OCI-LY3 (cell line): Measurements from ENCODE around the gene PID1.

Source experiments
- H2AFZ ChIP-seq: fragments of 200-600, 300-600 bp; shearing (Covaris generic); 2 replicates; pipeline ENCODE4 v1.6.0; 2014; ENCODE audit warnings: antibody characterized with exemption, low read depth, low read length
- H3K27ac ChIP-seq: fragments of 200-600, 300-600 bp; sonication (generic); 2 replicates; pipeline ENCODE4 v1.5.1; 2014; ENCODE audit warnings: mild to moderate bottlenecking, low read length, moderate library complexity, mixed read lengths
- H3K27me3 ChIP-seq: fragments of 200-600, 300-600 bp; sonication (generic); 2 replicates; pipeline ENCODE4 v1.6.1; 2014; ENCODE audit warnings: low read depth, low read length, mixed read lengths
- H3K36me3 ChIP-seq: fragments of 200-600, 300-600 bp; sonication (generic); replicated peaks from 2 replicates; pipeline ENCODE3; 2014; ENCODE audit warnings: low read depth, low read length, mixed read lengths
- H3K4me1 ChIP-seq: fragments of 300-600, 200-600 bp; sonication (generic); 2 replicates; pipeline ENCODE4 v1.6.1; 2014; ENCODE audit warnings: low read length, mixed read lengths
- H3K4me2 ChIP-seq: fragments of 200-600, 300-600 bp; sonication (generic); 2 replicates; pipeline ENCODE4 v1.6.1; 2014; ENCODE audit warnings: low read length, mixed read lengths
- H3K4me3 ChIP-seq: fragments of 300-600, 200-600 bp; sonication (generic); 2 replicates; pipeline ENCODE4 v1.5.1; 2014; ENCODE audit warnings: antibody characterized with exemption, mild to moderate bottlenecking, low read length, moderate library complexity
- H3K79me2 ChIP-seq: fragments of 300-600, 200-600 bp; shearing (Covaris generic); 2 replicates; pipeline ENCODE4 v1.6.1; 2014; ENCODE audit warnings: mild to moderate bottlenecking, low read length, mixed read lengths
- H3K9ac ChIP-seq: fragments of 300-600, 200-600 bp; shearing (Covaris generic); 2 replicates; pipeline ENCODE4 v1.6.0; 2014; ENCODE audit warnings: mild to moderate bottlenecking, low read length, moderate library complexity
- H3K9me3 ChIP-seq: fragments of 200-600, 300-600 bp; shearing (Covaris generic); 2 replicates; pipeline ENCODE4 v1.6.1; 2014; ENCODE audit warnings: low read length, mixed read lengths; ENCODE audit not compliant: insufficient read depth
- H4K20me1 ChIP-seq: fragments of 200-600, 300-600 bp; sonication (generic); 2 replicates; pipeline ENCODE4 v1.6.1; 2016; ENCODE audit warnings: low read length, mixed read lengths; ENCODE audit not compliant: insufficient read depth
- EZH2phosphoT487 ChIP-seq: fragments of 200-600 bp; shearing (Covaris generic); IDR thresholded peaks from 2 replicates; pipeline ENCODE4 v1.6.1; 2018; ENCODE audit warnings: antibody characterized with exemption, mixed run types, low read depth
- TF ChIP-seq, protein P1 (sequence below): fragments of 200-600, 300-600 bp; sonication (generic); IDR thresholded peaks from 2 replicates; pipeline ENCODE4 v1.5.1; 2014; ENCODE audit warnings: antibody characterized with exemption, low read length, low read depth

Gene PID1

GRCh38 chr2:229003256-229003655 is 267.8 kb downstream of the PID1 start:
- Histone ChIP-seq H3K4me2 (no peak overlapping the region), H3K79me2 (no peaks in the 10 kb centered on the region), H4K20me1 (no peaks in the 10 kb centered on the region), H3K36me3 (no peaks in the 10 kb centered on the region), H3K9ac (no peak overlapping the region), H3K4me3 (no peak overlapping the region), H3K27ac (no peak overlapping the region), H3K9me3 (no peaks in the 10 kb centered on the region), H3K27me3 (no peaks in the 10 kb centered on the region), H2AFZ (no peak overlapping the region), H3K4me1 (no peaks in the 10 kb centered on the region)
- TF ChIP-seq EZH2phosphoT487 = no peak
- TF ChIP-seq, protein P1, sequence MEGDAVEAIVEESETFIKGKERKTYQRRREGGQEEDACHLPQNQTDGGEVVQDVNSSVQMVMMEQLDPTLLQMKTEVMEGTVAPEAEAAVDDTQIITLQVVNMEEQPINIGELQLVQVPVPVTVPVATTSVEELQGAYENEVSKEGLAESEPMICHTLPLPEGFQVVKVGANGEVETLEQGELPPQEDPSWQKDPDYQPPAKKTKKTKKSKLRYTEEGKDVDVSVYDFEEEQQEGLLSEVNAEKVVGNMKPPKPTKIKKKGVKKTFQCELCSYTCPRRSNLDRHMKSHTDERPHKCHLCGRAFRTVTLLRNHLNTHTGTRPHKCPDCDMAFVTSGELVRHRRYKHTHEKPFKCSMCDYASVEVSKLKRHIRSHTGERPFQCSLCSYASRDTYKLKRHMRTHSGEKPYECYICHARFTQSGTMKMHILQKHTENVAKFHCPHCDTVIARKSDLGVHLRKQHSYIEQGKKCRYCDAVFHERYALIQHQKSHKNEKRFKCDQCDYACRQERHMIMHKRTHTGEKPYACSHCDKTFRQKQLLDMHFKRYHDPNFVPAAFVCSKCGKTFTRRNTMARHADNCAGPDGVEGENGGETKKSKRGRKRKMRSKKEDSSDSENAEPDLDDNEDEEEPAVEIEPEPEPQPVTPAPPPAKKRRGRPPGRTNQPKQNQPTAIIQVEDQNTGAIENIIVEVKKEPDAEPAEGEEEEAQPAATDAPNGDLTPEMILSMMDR = no peak

DNA sequence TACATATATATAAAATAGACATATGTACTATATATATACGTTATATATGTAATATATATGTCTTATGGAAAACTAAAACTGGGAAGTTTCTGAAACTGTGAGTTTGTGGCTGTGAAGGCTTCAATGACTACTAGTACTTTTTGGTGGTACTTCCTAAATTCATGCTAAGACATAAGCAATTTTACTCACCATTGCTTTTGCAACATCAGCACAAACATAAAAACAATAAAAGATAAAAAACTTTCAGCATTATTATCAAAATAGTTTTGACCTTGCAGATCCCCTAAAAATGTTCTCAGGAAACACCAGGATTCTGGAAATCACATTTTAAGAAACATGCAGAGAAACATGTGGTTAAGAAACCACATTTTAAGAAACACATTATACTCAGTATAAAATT is 269.9 kb downstream of the PID1 start:
- no peak overlapping the region for H3K27ac ChIP-seq
- H3K9me3 ChIP-seq = no peaks in the 10 kb centered on the region
- H4K20me1 ChIP-seq = no peaks in the 10 kb centered on the region
- H3K4me3 ChIP-seq = no peak overlapping the region
- no peaks in the 10 kb centered on the region for H3K27me3 ChIP-seq
- H3K9ac ChIP-seq = no peak overlapping the region
- no peaks in the 10 kb centered on the region for H3K4me1 ChIP-seq
- no peak overlapping the region for H3K4me2 ChIP-seq
- H3K79me2 ChIP-seq = no peaks in the 10 kb centered on the region
- no peak overlapping the region for H2AFZ ChIP-seq
- no peaks in the 10 kb centered on the region for H3K36me3 ChIP-seq
- TF ChIP-seq EZH2phosphoT487 = no peak
- TF ChIP-seq, protein P1 = no peak

GRCh38 chr2:228999326-228999725 is 271.8 kb downstream of the PID1 start:
- Histone ChIP-seq H3K27me3 (no peaks in the 10 kb centered on the region), H3K79me2 (no peaks in the 10 kb centered on the region), H3K36me3 (no peaks in the 10 kb centered on the region), H3K9ac (no peak overlapping the region), H3K4me3 (no peak overlapping the region), H3K4me2 (no peak overlapping the region), H3K27ac (no peak overlapping the region), H4K20me1 (no peaks in the 10 kb centered on the region), H3K4me1 (no peaks in the 10 kb centered on the region), H3K9me3 (no peaks in the 10 kb centered on the region), H2AFZ (no peak overlapping the region)
- TF ChIP-seq, protein P1 = no peak
- TF ChIP-seq EZH2phosphoT487 = no peak

DNA sequence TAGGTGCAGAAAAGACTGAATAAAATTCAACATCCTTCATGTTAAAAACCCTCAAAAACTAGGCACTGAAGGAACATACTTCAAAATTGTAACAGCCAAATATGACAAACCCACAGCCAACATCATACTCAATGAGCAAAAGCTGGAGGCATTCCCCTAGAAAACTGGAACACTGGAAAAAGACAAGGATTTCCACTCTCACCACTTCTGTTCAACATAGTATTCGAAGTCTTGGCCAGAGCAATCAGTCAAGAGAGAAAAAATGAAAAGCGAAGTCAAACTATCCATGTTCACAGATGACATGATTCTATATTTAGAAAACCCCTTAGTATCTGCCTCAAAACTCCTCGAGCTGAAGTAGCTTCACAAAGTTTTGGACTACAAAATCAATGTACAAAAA is 282.3 kb downstream of the PID1 start:
- no peak for TF ChIP-seq EZH2phosphoT487
- TF ChIP-seq, protein P1 = no peak
- no peaks in the 10 kb centered on the region for H3K36me3 ChIP-seq
- no peaks in the 10 kb centered on the region for H3K9me3 ChIP-seq
- H3K9ac ChIP-seq = no peak overlapping the region
- no peak overlapping the region for H3K4me3 ChIP-seq
- no peak overlapping the region for H2AFZ ChIP-seq
- H3K4me2 ChIP-seq = no peak overlapping the region
- H4K20me1 ChIP-seq = no peaks in the 10 kb centered on the region
- no peaks in the 10 kb centered on the region for H3K4me1 ChIP-seq
- no peak overlapping the region for H3K27ac ChIP-seq
- no peaks in the 10 kb centered on the region for H3K79me2 ChIP-seq
- no peaks in the 10 kb centered on the region for H3K27me3 ChIP-seq
